Duodenal mucosa (tissue), 2 donors: ENCODE results near the gene ALX1.

ENCODE experiments used
- H3K27ac ChIP-seq: one replicate; pipeline ENCODE4 v1.7.0; 2013; ENCODE audit warnings: low read depth, low read length
- H3K27me3 ChIP-seq, 2 donors: one replicate each; pipeline ENCODE4 v1.7.0; 2013; ENCODE audit warnings: low read length in 2 of 2, control low read depth in 1 of 2; ENCODE audit not compliant: insufficient read depth in 2 of 2, control insufficient read depth in 1 of 2
- H3K36me3 ChIP-seq, 2 donors: one replicate each; pipeline ENCODE4 v1.7.0; 2013; ENCODE audit warnings: low read length in 2 of 2, control low read depth in 1 of 2; ENCODE audit not compliant: insufficient read depth in 2 of 2, control insufficient read depth in 1 of 2
- H3K4me1 ChIP-seq, 2 donors: one replicate each; pipeline ENCODE4 v1.7.0; 2013; ENCODE audit warnings: low read length in 2 of 2, control low read depth in 1 of 2; ENCODE audit not compliant: insufficient read depth in 2 of 2, control insufficient read depth in 1 of 2
- H3K4me3 ChIP-seq, 2 donors: one replicate each; pipeline ENCODE4 v1.7.0; 2013; ENCODE audit warnings: low read length in 2 of 2, low read depth in 1 of 2
- H3K9ac ChIP-seq, 2 donors: one replicate each; pipeline ENCODE4 v1.7.0; 2013; ENCODE audit warnings: low read length in 2 of 2, low read depth in 1 of 2
- H3K9me3 ChIP-seq, 2 donors: one replicate each; pipeline ENCODE4 v1.7.0; 2013; ENCODE audit warnings: low read length in 2 of 2, control low read depth in 1 of 2; ENCODE audit not compliant: control insufficient read depth in 1 of 2

Gene ALX1

GRCh38 chr12:85348779-85349178 is 68.8 kb downstream of the ALX1 start:
- H3K27ac ChIP-seq: no peak overlapping the region

DNA sequence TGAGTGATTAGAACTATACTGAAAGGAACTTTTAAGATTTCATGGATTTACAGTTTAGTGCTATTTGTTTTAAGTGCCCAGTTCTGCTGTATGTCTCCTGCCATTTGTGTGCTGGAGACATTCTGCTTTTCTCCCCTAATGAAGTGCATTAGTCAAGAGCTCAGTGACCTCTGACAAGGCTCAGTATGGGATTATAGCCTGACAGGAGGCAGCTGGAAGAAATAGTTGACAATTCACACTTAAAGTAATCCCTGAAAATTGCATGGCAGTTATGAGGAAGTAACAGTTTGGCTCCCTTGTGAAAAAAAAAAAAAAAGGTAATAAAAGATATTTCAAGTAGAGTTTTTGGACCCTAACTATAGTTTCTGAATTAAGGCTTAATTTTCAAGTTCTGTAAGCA is 70.3 kb downstream of the ALX1 start:
- Histone ChIP-seq H3K4me1 (no peaks in the 10 kb centered on the region), H3K27ac (no peak overlapping the region), H3K9ac (no peak overlapping the region), H3K27me3 (no peaks in the 10 kb centered on the region), H3K36me3 (no peaks in the 10 kb centered on the region), H3K4me3 (no peak overlapping the region), H3K9me3 (no peaks in the 10 kb centered on the region)

More at GRCh38 chr12:85348779-85349178, 68.8 kb downstream of the ALX1 start:
- H3K9me3 ChIP-seq: no peaks in the 10 kb centered on the region
- H3K4me1 ChIP-seq: no peaks in the 10 kb centered on the region
- H3K27me3 ChIP-seq: no peaks in the 10 kb centered on the region
- H3K9ac ChIP-seq: no peak overlapping the region
- no peak overlapping the region for H3K4me3 ChIP-seq
- H3K36me3 ChIP-seq: no peaks in the 10 kb centered on the region
